Spleen (tissue), 3 donors: Measurements from ENCODE around the gene BAHCC1.

Source experiments
- POLR2A ChIP-seq, 3 donors: fragments of 450-650 bp; IDR thresholded peaks; one replicate each; pipeline ENCODE4 v1.5.1; 2017; ENCODE audit warnings: antibody characterized with exemption in 3 of 3, mild to moderate bottlenecking in 1 of 3
- POLR2AphosphoS5 ChIP-seq, 3 donors: sonication (generic); formaldehyde crosslinking; IDR thresholded peaks; one replicate each; pipeline ENCODE4 v1.5.1; 2017; ENCODE audit warnings: antibody characterized with exemption in 3 of 3

DNA sequence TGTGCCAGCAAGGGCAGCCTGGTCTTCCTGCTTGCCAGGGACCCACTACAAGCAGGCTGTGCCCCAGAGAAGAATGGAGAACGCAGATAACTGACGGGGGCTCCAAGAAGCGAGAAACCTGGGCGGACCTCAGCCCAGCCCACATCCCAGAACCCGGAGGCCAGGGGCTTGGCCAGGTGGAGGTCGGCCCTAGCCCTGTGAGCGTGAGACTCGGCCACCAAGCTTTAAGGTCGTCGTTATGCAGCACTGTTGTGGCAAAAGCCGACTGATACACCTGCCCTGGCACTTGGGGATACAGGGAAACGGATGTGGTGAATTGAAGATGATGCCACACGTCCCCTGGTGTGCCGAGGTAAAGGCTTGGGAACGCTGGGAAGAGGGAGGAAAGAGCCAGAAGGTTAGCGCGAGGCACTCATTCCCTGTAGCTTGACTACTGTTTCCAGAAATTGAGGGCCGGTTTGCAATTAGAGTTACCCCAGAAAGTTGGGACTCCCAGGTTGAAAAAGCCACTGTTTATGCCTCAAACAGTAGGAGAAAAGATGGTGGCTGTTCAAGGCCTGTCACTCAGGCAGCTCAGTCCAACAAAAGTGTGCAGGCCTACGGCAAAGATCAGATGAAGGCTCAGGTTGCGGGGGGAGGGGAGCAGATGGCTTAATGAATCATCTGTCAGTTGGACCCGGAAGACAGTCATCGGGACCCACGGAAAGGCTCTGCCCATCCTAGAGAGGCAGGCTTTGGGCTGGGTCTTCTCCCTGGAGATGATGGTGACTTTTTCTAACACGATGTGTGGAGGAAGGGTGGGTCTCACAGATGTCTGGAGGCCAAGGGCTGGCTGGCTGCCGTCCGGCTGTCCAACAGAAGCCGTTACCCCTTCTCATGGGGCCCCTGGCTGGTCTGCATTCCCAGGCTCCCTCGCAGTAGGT is 45.6 kb upstream of the BAHCC1 start:
- TF ChIP-seq POLR2AphosphoS5 (IDR thresholded peaks at IDR 0.05) (no peak), POLR2A (IDR thresholded peaks at IDR 0.05) (no peak)
